ENCODE results near the gene GDPD3.

The GDPD3 gene

DNA sequence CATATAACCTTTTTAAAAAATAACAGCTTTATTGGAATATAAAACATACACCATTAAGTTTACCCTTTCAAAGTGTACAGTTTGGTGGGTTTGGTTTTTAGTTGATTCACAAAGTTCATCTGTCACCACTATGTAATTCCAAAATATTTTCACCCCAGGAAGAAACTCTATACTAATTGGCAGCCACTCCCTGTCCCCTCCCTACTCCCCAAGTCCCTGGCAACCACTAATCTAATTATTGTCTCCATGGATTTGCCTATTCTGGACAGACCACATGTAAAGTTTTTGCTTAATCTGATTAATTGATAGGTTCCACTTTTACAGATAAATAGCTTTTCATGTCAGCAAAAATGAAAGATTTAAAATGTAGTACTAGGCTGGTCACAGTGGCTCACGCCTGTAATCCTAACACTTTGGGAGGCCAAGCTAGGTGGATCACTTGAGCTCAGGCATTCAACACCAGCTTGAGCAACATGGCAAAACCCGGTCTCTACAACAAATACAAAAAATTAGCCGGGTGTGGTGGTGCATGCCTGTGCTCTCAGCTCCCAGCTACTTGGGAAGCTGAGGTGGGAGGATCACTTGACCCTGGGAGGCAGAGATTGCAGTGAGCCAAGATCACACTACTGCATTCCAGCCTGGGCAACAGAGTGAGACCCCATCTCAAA, 34.6 kb upstream of the GDPD3 start:
- no peak overlapping the region for H3K27ac ChIP-seq (ENCODE audit: low read depth, low read length)
- peaks cover 14% of the 10 kb centered on the region for H3K4me1 ChIP-seq (ENCODE audit: control insufficient read depth, low read length)
- H3K4me3 ChIP-seq (ENCODE audit: low read length): no peak overlapping the region
- H3F3A ChIP-seq (ENCODE audit: control insufficient read depth, insufficient read depth): peaks cover 3% of the 10 kb centered on the region; the same call in 1 of the 2 replicates
- H3K36me3 ChIP-seq (ENCODE audit: control insufficient read depth, low read length): no peaks in the 10 kb centered on the region
- no peaks in the 10 kb centered on the region for H3K9me2 ChIP-seq (replicated peaks; ENCODE audit: control insufficient read depth, low read length)
- no peaks in the 10 kb centered on the region for H3K27me3 ChIP-seq (ENCODE audit: control insufficient read depth, low read length)
- H4K20me1 ChIP-seq (ENCODE audit: control insufficient read depth, insufficient read depth, low read depth, low read length): no peaks in the 10 kb centered on the region
- TF ChIP-seq, protein P1, sequence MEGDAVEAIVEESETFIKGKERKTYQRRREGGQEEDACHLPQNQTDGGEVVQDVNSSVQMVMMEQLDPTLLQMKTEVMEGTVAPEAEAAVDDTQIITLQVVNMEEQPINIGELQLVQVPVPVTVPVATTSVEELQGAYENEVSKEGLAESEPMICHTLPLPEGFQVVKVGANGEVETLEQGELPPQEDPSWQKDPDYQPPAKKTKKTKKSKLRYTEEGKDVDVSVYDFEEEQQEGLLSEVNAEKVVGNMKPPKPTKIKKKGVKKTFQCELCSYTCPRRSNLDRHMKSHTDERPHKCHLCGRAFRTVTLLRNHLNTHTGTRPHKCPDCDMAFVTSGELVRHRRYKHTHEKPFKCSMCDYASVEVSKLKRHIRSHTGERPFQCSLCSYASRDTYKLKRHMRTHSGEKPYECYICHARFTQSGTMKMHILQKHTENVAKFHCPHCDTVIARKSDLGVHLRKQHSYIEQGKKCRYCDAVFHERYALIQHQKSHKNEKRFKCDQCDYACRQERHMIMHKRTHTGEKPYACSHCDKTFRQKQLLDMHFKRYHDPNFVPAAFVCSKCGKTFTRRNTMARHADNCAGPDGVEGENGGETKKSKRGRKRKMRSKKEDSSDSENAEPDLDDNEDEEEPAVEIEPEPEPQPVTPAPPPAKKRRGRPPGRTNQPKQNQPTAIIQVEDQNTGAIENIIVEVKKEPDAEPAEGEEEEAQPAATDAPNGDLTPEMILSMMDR (IDR thresholded peaks at IDR 0.05; ENCODE audit: low read depth, low read length, poor library complexity, severe bottlenecking): no peak
- TF ChIP-seq EZH2phosphoT487 (IDR thresholded peaks at IDR 0.05; ENCODE audit: borderline replicate concordance, low read length): no peak
- no peaks in the 10 kb centered on the region for H3K79me2 ChIP-seq (ENCODE audit: control insufficient read depth, low read length)
- H3K9me3 ChIP-seq (ENCODE audit: control insufficient read depth, insufficient read depth, low read length): peaks cover 19% of the 10 kb centered on the region; the same call in 1 of the 2 replicates
- no peak overlapping the region for H3K4me2 ChIP-seq (ENCODE audit: low read length)

- no peak overlapping the region for H3K4me3 ChIP-seq (ENCODE audit: low read length)
- H3K27ac ChIP-seq (ENCODE audit: low read depth, low read length): no peak overlapping the region
- TF ChIP-seq, protein P1 (IDR thresholded peaks at IDR 0.05; ENCODE audit: low read depth, low read length, poor library complexity, severe bottlenecking): no peak
- no peak for TF ChIP-seq EZH2phosphoT487 (IDR thresholded peaks at IDR 0.05; ENCODE audit: borderline replicate concordance, low read length)
- no peaks in the 10 kb centered on the region for H3K79me2 ChIP-seq (ENCODE audit: control insufficient read depth, low read length)
- H3K4me2 ChIP-seq (ENCODE audit: low read length): no peak overlapping the region
- peaks cover 6% of the 10 kb centered on the region for H3K4me1 ChIP-seq (ENCODE audit: control insufficient read depth, low read length)
- peaks cover 3% of the 10 kb centered on the region; the same call in 1 of the 2 replicates for H3F3A ChIP-seq (ENCODE audit: control insufficient read depth, insufficient read depth)
- peaks cover 14% of the 10 kb centered on the region; the same call in 1 of the 2 replicates for H3K9me3 ChIP-seq (ENCODE audit: control insufficient read depth, insufficient read depth, low read length)
- no peaks in the 10 kb centered on the region for H4K20me1 ChIP-seq (ENCODE audit: control insufficient read depth, insufficient read depth, low read depth, low read length)
- no peaks in the 10 kb centered on the region for H3K9me2 ChIP-seq (replicated peaks; ENCODE audit: control insufficient read depth, low read length)
- no peaks in the 10 kb centered on the region for H3K36me3 ChIP-seq (ENCODE audit: control insufficient read depth, low read length)
- no peaks in the 10 kb centered on the region for H3K27me3 ChIP-seq (ENCODE audit: control insufficient read depth, low read length)
Observed at GRCh38 chr16:30145657-30146056, 32.3 kb upstream of the GDPD3 start.

DNA sequence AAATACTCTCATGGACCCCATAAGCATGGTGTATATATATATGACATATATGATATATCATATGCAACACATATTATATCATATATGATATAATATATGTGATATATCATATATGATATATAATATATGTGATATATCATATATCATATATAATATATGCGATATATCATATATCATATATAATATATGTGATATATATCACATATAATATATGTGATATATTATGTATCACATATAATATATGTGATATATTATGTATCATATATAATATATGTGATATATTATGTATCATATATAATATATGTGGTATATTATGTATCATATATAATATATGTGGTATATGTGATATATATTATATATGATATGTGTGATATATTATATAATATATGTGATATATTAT, 31.6 kb upstream of the GDPD3 start:
- Histone ChIP-seq H3K79me2 (ENCODE audit: control insufficient read depth, low read length) (no peaks in the 10 kb centered on the region), H3K27me3 (ENCODE audit: control insufficient read depth, low read length) (no peaks in the 10 kb centered on the region), H3K4me2 (ENCODE audit: low read length) (no peak overlapping the region), H3K4me3 (ENCODE audit: low read length) (no peak overlapping the region), H3K4me1 (ENCODE audit: control insufficient read depth, low read length) (peaks cover 11% of the 10 kb centered on the region), H3K27ac (ENCODE audit: low read depth, low read length) (no peak overlapping the region), H3K36me3 (ENCODE audit: control insufficient read depth, low read length) (no peaks in the 10 kb centered on the region), H3K9me2 (replicated peaks; ENCODE audit: control insufficient read depth, low read length) (no peaks in the 10 kb centered on the region), H3F3A (ENCODE audit: control insufficient read depth, insufficient read depth) (peaks cover 3% of the 10 kb centered on the region; the same call in 1 of the 2 replicates), H3K9me3 (ENCODE audit: control insufficient read depth, insufficient read depth, low read length) (peaks cover 14% of the 10 kb centered on the region; the same call in 1 of the 2 replicates), H4K20me1 (ENCODE audit: control insufficient read depth, insufficient read depth, low read depth, low read length) (no peaks in the 10 kb centered on the region)
- TF ChIP-seq, protein P1 (IDR thresholded peaks at IDR 0.05; ENCODE audit: low read depth, low read length, poor library complexity, severe bottlenecking): no peak
